Uterus (tissue), 2 donors: ENCODE measurements around the gene RASGRF1.

Experiments used
- CTCF ChIP-seq, 4 experiments: fragments of 200-600 bp in 2 of 4; fragments of 450-650 bp in 2 of 4; sonication (generic) in 2 of 4; IDR thresholded peaks; one replicate each; pipeline ENCODE4 v1.5.1; 2016 to 2019; ENCODE audit warnings: antibody characterized with exemption in 4 of 4, mild to moderate bottlenecking in 2 of 4, moderate library complexity in 1 of 4
- POLR2A ChIP-seq, 2 donors: fragments of 450-650 bp; IDR thresholded peaks; one replicate each; pipeline ENCODE4 v1.6.1; 2016; ENCODE audit warnings: antibody characterized with exemption in 2 of 2, mild to moderate bottlenecking in 1 of 2, moderate library complexity in 1 of 2

GRCh38 chr15:79089890-79090486 is 592 bp downstream of the RASGRF1 start:
- TF ChIP-seq POLR2A (IDR thresholded peaks at IDR 0.05) (no peak), CTCF (IDR thresholded peaks at IDR 0.05) (no peak)
